AG09309 (cell line): ENCODE results near the gene ACSL1.

Source experiments
- DNase-seq: peaks from one replicate; pipeline ENCODE4 v3.0.0-alpha.2; 2010; ENCODE audit warnings: low read depth
- H3K4me3 ChIP-seq: 2 replicates; pipeline ENCODE4 v1.5.1; 2011; ENCODE audit warnings: mild to moderate bottlenecking, low read depth, low read length, moderate library complexity; ENCODE audit not compliant: control insufficient read depth
- TF ChIP-seq, protein P1 (sequence below): IDR thresholded peaks from 2 replicates; pipeline ENCODE4 v1.5.1; 2011; ENCODE audit warnings: mild to moderate bottlenecking, low read depth, low read length, inconsistent platforms; ENCODE audit not compliant: insufficient read depth, control insufficient read depth; ENCODE audit errors: missing control alignments

ACSL1 gene

DNA sequence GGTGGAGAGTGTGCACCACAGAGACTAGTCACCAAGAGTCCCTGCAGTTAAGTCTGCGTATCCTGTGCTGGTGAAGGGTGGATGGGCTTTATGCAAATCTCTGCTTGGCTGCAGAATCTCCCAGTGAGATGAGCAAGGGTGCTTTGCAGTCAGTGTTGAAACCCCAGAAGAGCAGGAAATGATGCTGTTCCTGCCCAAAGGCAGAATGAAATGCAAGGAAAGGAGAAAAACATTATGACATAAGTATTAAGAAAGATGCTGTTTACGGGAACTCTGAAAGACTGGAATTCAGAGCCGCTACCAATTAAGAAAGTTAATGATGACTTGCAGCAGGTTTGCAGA, 25.4 kb upstream of the ACSL1 start:
- DNase-seq: no peak
- TF ChIP-seq, protein P1, sequence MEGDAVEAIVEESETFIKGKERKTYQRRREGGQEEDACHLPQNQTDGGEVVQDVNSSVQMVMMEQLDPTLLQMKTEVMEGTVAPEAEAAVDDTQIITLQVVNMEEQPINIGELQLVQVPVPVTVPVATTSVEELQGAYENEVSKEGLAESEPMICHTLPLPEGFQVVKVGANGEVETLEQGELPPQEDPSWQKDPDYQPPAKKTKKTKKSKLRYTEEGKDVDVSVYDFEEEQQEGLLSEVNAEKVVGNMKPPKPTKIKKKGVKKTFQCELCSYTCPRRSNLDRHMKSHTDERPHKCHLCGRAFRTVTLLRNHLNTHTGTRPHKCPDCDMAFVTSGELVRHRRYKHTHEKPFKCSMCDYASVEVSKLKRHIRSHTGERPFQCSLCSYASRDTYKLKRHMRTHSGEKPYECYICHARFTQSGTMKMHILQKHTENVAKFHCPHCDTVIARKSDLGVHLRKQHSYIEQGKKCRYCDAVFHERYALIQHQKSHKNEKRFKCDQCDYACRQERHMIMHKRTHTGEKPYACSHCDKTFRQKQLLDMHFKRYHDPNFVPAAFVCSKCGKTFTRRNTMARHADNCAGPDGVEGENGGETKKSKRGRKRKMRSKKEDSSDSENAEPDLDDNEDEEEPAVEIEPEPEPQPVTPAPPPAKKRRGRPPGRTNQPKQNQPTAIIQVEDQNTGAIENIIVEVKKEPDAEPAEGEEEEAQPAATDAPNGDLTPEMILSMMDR: no peak
- H3K4me3 ChIP-seq: no peak overlapping the region

DNA sequence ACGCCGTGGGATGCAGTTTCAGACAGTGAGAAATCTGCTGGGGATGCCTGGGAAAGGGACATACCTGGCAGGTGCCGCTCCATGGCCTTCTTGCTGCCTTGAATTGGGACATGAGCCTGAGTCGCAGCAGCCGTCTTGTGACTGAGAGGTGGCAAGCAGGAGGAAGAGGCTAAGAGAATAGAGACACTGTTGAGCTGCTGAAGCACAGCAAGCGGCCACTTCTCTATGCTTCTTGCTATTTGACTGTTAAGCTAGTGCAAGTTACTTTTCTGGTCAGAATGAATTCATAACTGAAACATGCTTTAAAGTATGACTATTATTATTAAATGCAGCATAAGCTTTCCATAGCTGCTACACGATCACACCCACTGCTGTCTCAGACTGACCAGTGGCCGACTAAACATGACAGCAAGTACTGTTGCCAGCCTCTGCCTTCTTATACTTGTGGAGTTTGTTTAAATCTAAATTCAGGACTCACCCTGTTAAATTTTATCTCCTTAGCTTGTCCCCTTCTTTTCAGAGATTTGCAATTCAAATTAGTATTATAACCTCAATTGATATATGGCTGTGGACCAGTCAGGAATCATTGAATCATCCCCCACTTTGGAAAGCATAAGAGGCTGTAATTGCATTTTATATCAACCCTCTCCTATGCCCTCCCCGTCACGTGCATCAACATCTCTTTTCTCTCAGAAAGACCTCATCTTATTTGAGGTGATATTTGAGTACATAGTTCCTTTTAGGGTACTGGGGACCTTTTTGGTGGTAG, 24.8 kb upstream of the ACSL1 start:
- DNase-seq: no peak
- no peak overlapping the region for H3K4me3 ChIP-seq
- TF ChIP-seq, protein P1: no peak

DNA sequence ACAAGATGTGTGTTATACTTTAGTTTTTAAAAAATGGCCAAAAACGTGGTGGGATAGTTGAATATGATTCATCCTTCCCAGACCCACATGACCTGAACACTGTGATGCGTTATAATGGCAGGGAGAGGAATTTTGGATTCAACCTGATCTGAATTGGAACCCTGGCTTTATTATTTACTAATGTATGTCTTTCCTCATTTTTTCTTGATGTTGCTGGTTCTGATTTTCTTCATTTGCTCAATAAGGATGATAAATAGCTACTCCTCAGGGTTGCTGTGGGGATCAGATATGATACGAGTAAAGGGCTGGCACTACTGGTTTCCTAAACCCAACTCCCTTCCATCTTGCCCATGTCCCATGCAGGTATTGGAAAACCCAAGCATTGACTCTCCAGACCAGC, 24.2 kb upstream of the ACSL1 start:
- TF ChIP-seq, protein P1: no peak
- no peak for DNase-seq
- no peak overlapping the region for H3K4me3 ChIP-seq

DNA sequence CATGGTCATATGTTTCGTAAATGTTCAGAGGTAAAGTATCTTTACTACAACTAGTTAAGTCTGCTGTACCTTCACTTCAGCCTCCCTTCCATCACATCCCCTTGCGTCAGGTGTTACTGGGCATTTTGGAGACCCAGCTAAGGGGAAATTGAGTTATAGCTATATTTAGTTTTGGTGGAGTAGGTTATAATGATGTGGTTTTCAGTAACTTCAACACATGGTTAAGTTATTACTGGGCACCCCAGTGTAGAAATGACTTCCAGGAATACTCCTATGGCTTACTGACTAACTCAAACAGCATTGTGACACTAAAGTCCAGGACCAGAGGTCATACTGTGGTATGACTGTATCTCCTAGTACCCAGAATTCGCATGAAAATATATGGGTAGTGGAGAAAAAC, 23.4 kb upstream of the ACSL1 start:
- no peak overlapping the region for H3K4me3 ChIP-seq
- TF ChIP-seq, protein P1: no peak

DNA sequence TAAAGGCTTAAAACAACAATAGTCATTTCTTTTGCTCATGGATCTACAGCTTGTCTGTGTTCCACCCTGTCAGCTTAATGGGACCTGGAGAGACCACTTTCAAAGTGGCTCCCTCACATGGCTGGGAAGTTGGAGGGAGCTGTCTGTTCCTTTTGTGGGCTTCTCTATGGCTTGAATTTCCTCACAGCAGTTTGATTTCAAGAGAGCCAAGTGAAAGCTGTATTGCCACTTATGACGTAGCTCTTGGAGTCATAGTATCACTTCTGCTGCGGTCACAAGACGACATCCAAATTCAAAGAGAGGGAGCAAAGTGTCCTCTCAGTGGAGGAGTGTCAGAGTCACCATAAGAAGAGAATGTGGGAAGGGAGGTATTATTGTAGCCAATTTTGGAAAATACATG, 22.7 kb upstream of the ACSL1 start:
- DNase-seq: no peak
- no peak overlapping the region for H3K4me3 ChIP-seq
- TF ChIP-seq, protein P1: no peak

More for the DNA sequence above, 23.4 kb upstream of the ACSL1 start:
- no peak for DNase-seq

DNA sequence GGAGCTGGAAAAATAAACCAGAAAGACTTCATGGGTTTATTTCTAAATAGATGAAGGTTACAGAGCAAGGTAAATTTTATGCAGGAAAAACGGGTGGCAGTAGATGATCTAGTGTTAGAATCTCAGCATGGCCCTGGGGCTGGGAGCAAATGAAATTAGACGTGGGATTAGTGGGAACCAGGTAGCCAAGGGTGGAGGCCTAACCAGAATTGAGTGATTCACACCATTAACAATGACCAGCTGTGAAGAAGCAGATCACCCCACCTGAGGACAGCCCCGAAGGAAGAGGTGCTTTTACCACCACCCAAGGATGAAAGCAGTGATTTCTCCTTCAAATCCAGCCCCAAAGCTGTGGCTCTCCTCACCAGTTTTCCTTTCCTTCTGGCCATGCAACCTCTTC, 20.8 kb upstream of the ACSL1 start:
- TF ChIP-seq, protein P1: no peak
- no peak overlapping the region for H3K4me3 ChIP-seq
- DNase-seq: no peak

DNA sequence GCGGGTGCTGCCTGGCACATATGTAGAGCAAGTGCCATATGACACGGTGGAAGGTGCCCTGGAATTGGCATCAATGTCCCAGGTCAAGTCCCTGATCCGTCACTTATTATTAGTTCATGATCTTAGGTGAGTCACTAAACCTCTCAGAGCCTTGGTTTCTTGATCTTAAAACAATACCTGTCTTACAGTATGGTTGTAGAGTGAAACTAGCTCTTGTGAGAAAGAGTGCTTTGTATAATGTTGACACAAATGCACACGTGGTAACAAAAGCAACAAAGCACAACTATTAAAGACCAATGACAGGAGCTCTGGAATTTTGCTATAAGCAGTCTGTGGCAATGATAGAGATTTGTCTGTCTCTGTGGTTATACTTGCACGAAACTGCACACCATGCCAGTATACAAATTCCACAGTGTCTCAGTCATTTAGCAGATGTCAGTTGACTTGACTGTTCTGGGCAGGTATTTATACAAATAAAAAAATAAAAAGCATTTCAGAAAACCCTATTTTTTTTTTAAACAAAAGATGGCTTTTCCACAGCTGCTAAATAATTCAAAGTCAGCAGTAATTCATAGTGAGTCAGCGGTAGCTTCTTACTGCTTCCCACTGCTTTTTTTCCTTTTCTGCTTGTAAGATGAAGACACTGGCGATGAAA, 19.7 kb upstream of the ACSL1 start:
- no peak overlapping the region for H3K4me3 ChIP-seq
- peak; percentile 71 for DNase-seq
- TF ChIP-seq, protein P1: no peak
